Right lobe of liver (tissue), 4 donors: ENCODE measurements around the gene ABHD8.

Experiments used
- POLR2A ChIP-seq: fragments of 450-650 bp; IDR thresholded peaks from one replicate; pipeline ENCODE4 v1.6.1; 2017; ENCODE audit warnings: antibody characterized with exemption, mild to moderate bottlenecking
- TF ChIP-seq, protein P1 (sequence below), 4 donors: fragments of 200-600 bp in 3 of 4; fragments of 450-650 bp in 1 of 4; IDR thresholded peaks; one replicate each; pipeline versions ENCODE4 v1.5.1 to v1.8.0; 2016 to 2022; ENCODE audit warnings: antibody characterized with exemption in 4 of 4, mild to moderate bottlenecking in 2 of 4
- donor health status: DM: no; HTN: no; CAD: no.
- donor health status: DM: no; HTN: no; CAD: no.
- donor health status: DM: no; HTN: yes; CAD: no.

- TF ChIP-seq, protein P1, sequence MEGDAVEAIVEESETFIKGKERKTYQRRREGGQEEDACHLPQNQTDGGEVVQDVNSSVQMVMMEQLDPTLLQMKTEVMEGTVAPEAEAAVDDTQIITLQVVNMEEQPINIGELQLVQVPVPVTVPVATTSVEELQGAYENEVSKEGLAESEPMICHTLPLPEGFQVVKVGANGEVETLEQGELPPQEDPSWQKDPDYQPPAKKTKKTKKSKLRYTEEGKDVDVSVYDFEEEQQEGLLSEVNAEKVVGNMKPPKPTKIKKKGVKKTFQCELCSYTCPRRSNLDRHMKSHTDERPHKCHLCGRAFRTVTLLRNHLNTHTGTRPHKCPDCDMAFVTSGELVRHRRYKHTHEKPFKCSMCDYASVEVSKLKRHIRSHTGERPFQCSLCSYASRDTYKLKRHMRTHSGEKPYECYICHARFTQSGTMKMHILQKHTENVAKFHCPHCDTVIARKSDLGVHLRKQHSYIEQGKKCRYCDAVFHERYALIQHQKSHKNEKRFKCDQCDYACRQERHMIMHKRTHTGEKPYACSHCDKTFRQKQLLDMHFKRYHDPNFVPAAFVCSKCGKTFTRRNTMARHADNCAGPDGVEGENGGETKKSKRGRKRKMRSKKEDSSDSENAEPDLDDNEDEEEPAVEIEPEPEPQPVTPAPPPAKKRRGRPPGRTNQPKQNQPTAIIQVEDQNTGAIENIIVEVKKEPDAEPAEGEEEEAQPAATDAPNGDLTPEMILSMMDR (IDR thresholded peaks at IDR 0.05): no peak
- no peak for TF ChIP-seq POLR2A
Observed at GRCh38 chr19:17331045-17331558, 27.9 kb upstream of the ABHD8 start.
